KMS-11 (cell line): ENCODE data around the gene SCNN1B.

ENCODE experiments used
- H2AFZ ChIP-seq: fragments of 200-600 bp; sonication (generic); 2 replicates; pipeline ENCODE4 v1.6.1; 2016; ENCODE audit warnings: antibody characterized with exemption, mixed run types, low read depth
- H3K27ac ChIP-seq: fragments of 200-600 bp; sonication (generic); 2 replicates; pipeline ENCODE4 v1.6.1; 2016; ENCODE audit warnings: mild to moderate bottlenecking, mixed run types
- H3K27me3 ChIP-seq: fragments of 200-600 bp; sonication (generic); 2 replicates; pipeline ENCODE4 v1.6.1; 2017; ENCODE audit warnings: mild to moderate bottlenecking, low read depth, mixed run types, moderate library complexity; ENCODE audit not compliant: insufficient read depth
- H3K36me3 ChIP-seq: fragments of 200-600 bp; sonication (generic); 2 replicates; pipeline ENCODE4 v1.6.1; 2017; ENCODE audit warnings: mild to moderate bottlenecking, mixed run types; ENCODE audit not compliant: insufficient read depth
- H3K4me1 ChIP-seq: fragments of 200-600 bp; sonication (generic); 2 replicates; pipeline ENCODE4 v1.6.1; 2016; ENCODE audit warnings: mild to moderate bottlenecking, low read depth, mixed run types; ENCODE audit not compliant: poor library complexity, severe bottlenecking
- H3K4me2 ChIP-seq: fragments of 200-600 bp; sonication (generic); 2 replicates; pipeline ENCODE4 v1.7.0; 2016; ENCODE audit warnings: mild to moderate bottlenecking, mixed run types
- H3K4me3 ChIP-seq: fragments of 200-600 bp; sonication (generic); IDR thresholded peaks from 2 replicates; pipeline ENCODE4 v1.6.1; 2017; ENCODE audit warnings: low read depth, low read length, mixed read lengths; ENCODE audit not compliant: insufficient read depth
- H3K79me2 ChIP-seq: fragments of 200-600 bp; sonication (generic); 2 replicates; pipeline ENCODE4 v1.6.1; 2016; ENCODE audit warnings: low read depth, mixed run types; ENCODE audit not compliant: insufficient read depth
- H3K9ac ChIP-seq: fragments of 200-600 bp; sonication (generic); 2 replicates; pipeline ENCODE4 v1.6.1; 2016; ENCODE audit warnings: mild to moderate bottlenecking, mixed run types
- H4K20me1 ChIP-seq: fragments of 200-600 bp; sonication (generic); 2 replicates; pipeline ENCODE4 v1.6.1; 2016; ENCODE audit warnings: mild to moderate bottlenecking, mixed run types; ENCODE audit not compliant: insufficient read depth
- CTCF ChIP-seq: fragments of 200-600 bp; sonication (generic); conservative IDR thresholded peaks from 2 replicates; pipeline ENCODE4 v1.6.1; 2017; ENCODE audit warnings: low read depth, mild to moderate bottlenecking, antibody characterized with exemption, low read length, moderate library complexity, mixed read lengths

SCNN1B gene

GRCh38 chr16:23369416-23369815 lies 67.3 kb downstream of the SCNN1B start:
- Histone ChIP-seq H3K4me1 (peaks cover 58% of the 10 kb centered on the region), H3K27me3 (no peaks in the 10 kb centered on the region), H3K79me2 (no peaks in the 10 kb centered on the region), H2AFZ (no peak overlapping the region), H3K4me3 (no peak overlapping the region), H3K4me2 (no peak overlapping the region), H3K27ac (no peak overlapping the region), H3K36me3 (no peaks in the 10 kb centered on the region), H4K20me1 (no peaks in the 10 kb centered on the region), H3K9ac (no peak overlapping the region)
- TF ChIP-seq CTCF = no peak

DNA sequence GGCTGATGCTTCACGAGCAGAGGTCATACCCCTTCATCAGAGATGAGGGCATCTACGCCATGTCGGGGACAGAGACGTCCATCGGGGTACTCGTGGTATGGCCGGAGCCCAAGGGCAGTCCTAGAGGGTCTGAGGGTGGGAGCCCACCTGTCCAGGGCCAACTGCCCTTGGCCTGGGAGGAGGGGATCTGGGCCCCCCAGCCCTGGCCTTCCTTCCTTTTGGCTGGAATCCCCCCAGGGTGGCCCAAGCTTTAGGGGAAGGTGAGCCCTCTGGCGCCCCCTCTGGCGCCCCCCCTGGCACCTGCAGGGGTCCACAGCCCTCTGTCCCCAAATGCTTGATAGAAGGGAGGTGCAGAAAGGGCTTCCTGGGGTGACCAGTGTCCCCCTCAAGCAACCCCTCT lies 69.3 kb downstream of the SCNN1B start:
- Histone ChIP-seq H3K79me2 (no peaks in the 10 kb centered on the region), H3K4me2 (no peak overlapping the region), H3K4me1 (peaks cover 39% of the 10 kb centered on the region), H3K4me3 (no peak overlapping the region), H3K27me3 (no peaks in the 10 kb centered on the region), H3K9ac (no peak overlapping the region), H3K27ac (no peak overlapping the region), H3K36me3 (no peaks in the 10 kb centered on the region), H2AFZ (no peak overlapping the region), H4K20me1 (no peaks in the 10 kb centered on the region)
- peak; percentile 26; the same call in 1 of the 2 replicates for TF ChIP-seq CTCF

DNA sequence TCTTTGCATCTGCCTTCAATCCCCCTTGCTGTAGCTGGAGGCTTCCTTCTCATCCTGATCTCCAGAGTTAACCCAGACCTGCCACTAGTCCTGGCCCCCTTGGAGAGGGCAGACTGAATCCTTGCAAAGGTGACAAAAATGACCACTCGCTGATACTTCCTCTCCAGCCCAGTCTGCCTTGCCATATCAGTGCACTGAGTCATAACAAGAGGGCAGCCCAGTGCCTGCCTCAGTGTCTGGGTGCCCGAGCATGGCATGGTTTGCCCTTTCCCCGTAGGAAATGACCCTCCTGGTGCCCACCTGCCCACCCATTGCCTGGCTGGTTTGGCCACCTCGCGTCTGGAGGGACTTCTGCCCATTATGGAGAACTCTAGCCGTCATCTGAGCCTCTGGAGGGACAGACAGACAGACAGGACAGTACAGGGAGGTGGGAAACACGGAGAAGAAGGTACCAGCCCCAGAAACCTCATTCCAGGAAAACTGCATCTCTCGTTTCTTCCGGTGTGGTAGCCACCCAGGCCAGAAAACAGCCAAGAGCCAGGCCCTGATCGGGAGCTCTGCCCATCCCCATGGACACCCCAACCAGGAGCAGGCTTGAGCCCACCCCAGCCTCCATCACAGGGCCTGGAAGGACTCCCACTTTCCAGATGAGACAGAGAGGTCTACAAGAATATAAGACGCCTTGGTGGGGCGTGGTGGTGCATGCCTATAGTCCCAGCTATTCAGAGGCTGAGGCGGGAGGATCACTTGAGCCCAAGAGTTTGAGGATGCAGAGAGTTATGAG lies 71.5 kb downstream of the SCNN1B start:
- Histone ChIP-seq H4K20me1 (no peaks in the 10 kb centered on the region), H3K4me3 (no peak overlapping the region), H3K4me2 (no peak overlapping the region), H3K36me3 (no peaks in the 10 kb centered on the region), H3K4me1 (peaks cover 20% of the 10 kb centered on the region), H2AFZ (no peak overlapping the region), H3K79me2 (no peaks in the 10 kb centered on the region), H3K27ac (no peak overlapping the region), H3K9ac (no peak overlapping the region), H3K27me3 (no peaks in the 10 kb centered on the region)
- no peak for TF ChIP-seq CTCF

- Histone ChIP-seq H3K4me1 (peaks cover 9% of the 10 kb centered on the region), H3K27me3 (no peaks in the 10 kb centered on the region), H3K9ac (no peak overlapping the region), H3K4me3 (no peak overlapping the region), H3K27ac (no peak overlapping the region), H3K36me3 (no peaks in the 10 kb centered on the region), H3K79me2 (no peaks in the 10 kb centered on the region), H3K4me2 (no peak overlapping the region), H2AFZ (no peak overlapping the region), H4K20me1 (no peaks in the 10 kb centered on the region)
- no peak for TF ChIP-seq CTCF
Measured at GRCh38 chr16:23374721-23375510, 72.8 kb downstream of the SCNN1B start.
